T-cell (primary cell): ENCODE measurements around the gene LY6G5C. TPM values are rescaled to one million over a fixed set of nuclear protein-coding genes. Genes with fewer than 3 reads are reported as not detected.
A peak's percentile ranks its signal among the peaks of the same experiment; 100 is the strongest.

Source experiments
- ATAC-seq, 4 experiments: fragments of 200-7000 bp in 3 of 4; fragments of 150-1000 bp in 1 of 4; cut with Tn5 transposase; replicated peaks in 1 of 4; 1 replicate in 3 of 4; 2 replicates in 1 of 4; pipeline ENCODE4 v1.10.0; 2021; ENCODE audit warnings: moderate library complexity in 3 of 4, mild to moderate bottlenecking in 2 of 4, moderate number of reproducible peaks in 1 of 4
- CTCF ChIA-PET, 2 donors: fragments of 300-600 bp; sonication (Branson Sonifier 250); formaldehyde crosslinking; loops; one replicate each; lab custom pipeline; 2022; ENCODE audit warnings: antibody characterized with exemption in 2 of 2; lab: Charles Lee
- POLR2A ChIA-PET, 2 donors: fragments of 300-600 bp; sonication (Branson Sonifier 250); formaldehyde crosslinking; loops; one replicate each; lab custom pipeline; 2022; ENCODE audit warnings: antibody characterized with exemption in 2 of 2; lab: Charles Lee
- DNase-seq, 35 experiments: peaks; one replicate each; pipeline versions ENCODE4 v3.0.0 to v3.0.0-alpha.2; 2013 to 2023
- H3K27ac ChIP-seq: one replicate; pipeline ENCODE4 v1.5.1; 2013; ENCODE audit warnings: low read length
- H3K27me3 ChIP-seq, 2 experiments: replicated peaks in 1 of 2; 1 replicate in 1 of 2; 2 replicates in 1 of 2; pipeline versions ENCODE4 v1.6.1 to v1.7.0; 2013; ENCODE audit warnings: low read length in 1 of 2, mixed read lengths in 1 of 2; ENCODE audit not compliant: control insufficient read depth in 2 of 2, insufficient read depth in 2 of 2; ENCODE audit errors: extremely low read depth in 1 of 2
- H3K36me3 ChIP-seq, 2 donors: 1 replicate in 1 of 2; 2 replicates in 1 of 2; pipeline versions ENCODE4 v1.6.1 to v1.7.0; 2013; ENCODE audit warnings: low read length in 1 of 2; ENCODE audit not compliant: control insufficient read depth in 2 of 2, insufficient read depth in 1 of 2; ENCODE audit errors: extremely low read depth in 1 of 2
- H3K4me1 ChIP-seq, 2 experiments: 1 replicate in 1 of 2; 2 replicates in 1 of 2; pipeline versions ENCODE4 v1.6.1 to v1.7.0; 2013; ENCODE audit warnings: low read length in 2 of 2, mixed read lengths in 1 of 2; ENCODE audit not compliant: insufficient read depth in 2 of 2, control insufficient read depth in 1 of 2; ENCODE audit errors: extremely low read depth in 1 of 2
- H3K4me3 ChIP-seq, 2 donors: 1 replicate in 1 of 2; 2 replicates in 1 of 2; pipeline versions ENCODE4 v1.5.1 to v1.7.0; 2013; ENCODE audit warnings: mild to moderate bottlenecking in 2 of 2, low read length in 1 of 2, moderate library complexity in 1 of 2; ENCODE audit not compliant: control insufficient read depth in 1 of 2; ENCODE audit errors: extremely low read depth in 1 of 2
- H3K9me3 ChIP-seq: 2 replicates; pipeline ENCODE4 v1.7.0; 2013
- H3K27ac Mint-ChIP-seq, 2 donors: one replicate each; pipeline ENCODE4 v1.8.0; 2020 to 2021; ENCODE audit warnings: mild to moderate bottlenecking in 2 of 2, mixed read lengths in 2 of 2
- H3K27me3 Mint-ChIP-seq, 2 donors: one replicate each; pipeline ENCODE4 v1.8.0; 2021 to 2022; ENCODE audit warnings: mixed read lengths in 2 of 2
- H3K36me3 Mint-ChIP-seq: one replicate; pipeline ENCODE4 v1.8.0; 2021; ENCODE audit warnings: mixed read lengths
- H3K4me1 Mint-ChIP-seq, 3 donors: one replicate each; pipeline ENCODE4 v1.8.0; 2020 to 2022; ENCODE audit warnings: mixed read lengths in 3 of 3, mild to moderate bottlenecking in 1 of 3
- H3K4me3 Mint-ChIP-seq, 3 donors: one replicate each; pipeline ENCODE4 v1.8.0; 2020 to 2022; ENCODE audit warnings: mild to moderate bottlenecking in 3 of 3, mixed read lengths in 3 of 3, moderate library complexity in 3 of 3
- H3K9me3 Mint-ChIP-seq, 3 donors: one replicate each; pipeline ENCODE4 v1.8.0; 2020 to 2022; ENCODE audit warnings: mixed read lengths in 3 of 3
- WGBS: methylation state at CpG from one replicate; pipeline ENCODE4 v1.1.5; 2013; ENCODE audit warnings: missing lambda C conversion rate; ENCODE audit not compliant: insufficient coverage; 5-methylcytosine and 5-hydroxymethylcytosine counted together
- total RNA-seq, 35 experiments: library from RNA in 6 of 35; stranded (reverse) in 6 of 35; fragments of 120-200 nt in 1 of 35; gene quantifications; one replicate each; pipeline versions ENCODE4 v1.2.1 to v1.2.4 and lab custom pipeline; 2013 to 2026

The LY6G5C gene
- total RNA-seq, 5 donors from 2014 or later (not counting 1 experiment from before 2014, with no cell fraction given) = 0.75 to 8.8 (median 5.8) TPM

- no peak overlapping the region for H3K4me3 ChIP-seq
- Mint-ChIP-seq H3K9me3 (no peaks in the 10 kb centered on the region), H3K36me3 (peaks cover 49% of the 10 kb centered on the region), H3K4me3 (no peak overlapping the region), H3K27me3 (no peaks in the 10 kb centered on the region), H3K4me1 (no peaks in the 10 kb centered on the region), H3K27ac (peak overlapping the region in 1 of 2 donors; percentile 43)
- no peaks in the 10 kb centered on the region for H3K27me3 ChIP-seq
- peak in 2 of 35 experiments; percentile 19 to 27 for DNase-seq
- H3K4me1 ChIP-seq = no peaks in the 10 kb centered on the region
- H3K36me3 ChIP-seq = peaks cover 25 to 80% of the 10 kb centered on the region in 2 donors
- ChIA-PET POLR2A (interaction anchor here in 1 of 2 donors (0.6 kb wide), 1 partner anchor 66 kb away, joined by 3 read pairs; no protein-coding TSS in a partner anchor), CTCF (no interaction called here)
- 98% methylated on average over 5 of the region's 11 CpGs for WGBS
- peak in 1 of 4 experiments; percentile 26 for ATAC-seq
- H3K27ac ChIP-seq = no peak overlapping the region
- H3K9me3 ChIP-seq = no peaks in the 10 kb centered on the region
These were observed 8.6 kb upstream of the LY6G5C start for GRCh38 chr6:31689249-31690110.

GRCh38 chr6:31687860-31688693 is 7.2 kb upstream of the LY6G5C start:
- Histone ChIP-seq H3K9me3 (no peaks in the 10 kb centered on the region), H3K4me1 (no peaks in the 10 kb centered on the region), H3K27me3 (no peaks in the 10 kb centered on the region), H3K36me3 (peaks cover 19 to 68% of the 10 kb centered on the region in 2 donors), H3K4me3 (no peak overlapping the region), H3K27ac (no peak overlapping the region)
- DNase-seq (no peak), ATAC-seq (no peak)
- H3K9me3 Mint-ChIP-seq = no peaks in the 10 kb centered on the region
- 98% methylated on average over 4 of the region's 14 CpGs for whole genome bisulfite sequencing
- no peak overlapping the region for H3K27ac Mint-ChIP-seq
- H3K4me3 Mint-ChIP-seq = no peak overlapping the region
- POLR2A ChIA-PET = no interaction called here
- peaks cover 46% of the 10 kb centered on the region for H3K36me3 Mint-ChIP-seq
- no peaks in the 10 kb centered on the region for H3K4me1 Mint-ChIP-seq
- H3K27me3 Mint-ChIP-seq = no peaks in the 10 kb centered on the region
- CTCF ChIA-PET = no interaction called here

- ChIA-PET CTCF (no interaction called here), POLR2A (no interaction called here)
- no peaks in the 10 kb centered on the region for H3K4me1 Mint-ChIP-seq
- H3K27ac ChIP-seq = no peak overlapping the region
- peaks cover 41% of the 10 kb centered on the region for H3K36me3 Mint-ChIP-seq
- H3K36me3 ChIP-seq = peaks cover 11 to 60% of the 10 kb centered on the region in 2 donors
- no peaks in the 10 kb centered on the region for H3K9me3 Mint-ChIP-seq
- no peaks in the 10 kb centered on the region for H3K27me3 ChIP-seq
- H3K4me1 ChIP-seq = no peaks in the 10 kb centered on the region
- H3K4me3 ChIP-seq = no peak overlapping the region
- WGBS = 97% methylated on average over 4 of the region's 8 CpGs
- no peak overlapping the region for H3K27ac Mint-ChIP-seq
- H3K9me3 ChIP-seq = no peaks in the 10 kb centered on the region
- DNase-seq = no peak
- no peak for ATAC-seq
- no peak overlapping the region for H3K4me3 Mint-ChIP-seq
- no peaks in the 10 kb centered on the region for H3K27me3 Mint-ChIP-seq
These were observed 6.5 kb upstream of the LY6G5C start for GRCh38 chr6:31687321-31687720.

GRCh38 chr6:31686483-31686882 is 5.6 kb upstream of the LY6G5C start:
- Histone ChIP-seq H3K27ac (no peak overlapping the region), H3K4me3 (no peak overlapping the region), H3K27me3 (no peaks in the 10 kb centered on the region), H3K9me3 (no peaks in the 10 kb centered on the region), H3K4me1 (peaks cover 0 to 6% of the 10 kb centered on the region in 2 experiments), H3K36me3 (peaks cover 10 to 54% of the 10 kb centered on the region in 2 donors)
- ChIA-PET CTCF (no interaction called here), POLR2A (no interaction called here)
- no peak for DNase-seq
- ATAC-seq = no peak
- Mint-ChIP-seq H3K9me3 (no peaks in the 10 kb centered on the region), H3K27ac (peak overlapping the region; percentile 28 to 36), H3K27me3 (no peaks in the 10 kb centered on the region), H3K4me1 (peaks cover 2 to 5% (median 3%) of the 10 kb centered on the region in 3 donors), H3K4me3 (no peak overlapping the region), H3K36me3 (peaks cover 38% of the 10 kb centered on the region)
- WGBS = 100% methylated on average over 3 of the region's 5 CpGs

- Mint-ChIP-seq H3K4me3 (no peak overlapping the region), H3K9me3 (no peaks in the 10 kb centered on the region), H3K4me1 (peaks cover 16 to 23% (median 18%) of the 10 kb centered on the region in 3 donors), H3K27me3 (no peaks in the 10 kb centered on the region), H3K36me3 (peaks cover 17% of the 10 kb centered on the region), H3K27ac (no peak overlapping the region)
- 94% methylated on average over 10 of the region's 13 CpGs for WGBS
- Histone ChIP-seq H3K27ac (no peak overlapping the region), H3K27me3 (no peaks in the 10 kb centered on the region), H3K9me3 (no peaks in the 10 kb centered on the region), H3K4me3 (no peak overlapping the region), H3K4me1 (peaks cover 0 to 21% of the 10 kb centered on the region in 2 experiments), H3K36me3 (peaks cover 3 to 25% of the 10 kb centered on the region in 2 donors)
- ATAC-seq (no peak), DNase-seq (no peak)
- POLR2A ChIA-PET = no interaction called here
- CTCF ChIA-PET = no interaction called here
These were observed 2.7 kb upstream of the LY6G5C start for GRCh38 chr6:31683591-31683990.

- peaks cover 0 to 21% of the 10 kb centered on the region in 2 experiments for H3K4me1 ChIP-seq
- peaks cover 2% of the 10 kb centered on the region for H3K36me3 Mint-ChIP-seq
- H3K9me3 ChIP-seq = no peaks in the 10 kb centered on the region
- no peaks in the 10 kb centered on the region for H3K27me3 ChIP-seq
- H3K4me3 Mint-ChIP-seq = peak overlapping the region; percentile 84 to 91 (median 86)
- H3K9me3 Mint-ChIP-seq = no peaks in the 10 kb centered on the region
- peak overlapping the region; percentile 45 to 85 for H3K27ac Mint-ChIP-seq
- DNase-seq = peak in 16 of 35 experiments; percentile 12 to 60 (median 31)
- peaks cover 16 to 23% (median 18%) of the 10 kb centered on the region in 3 donors for H3K4me1 Mint-ChIP-seq
- H3K27me3 Mint-ChIP-seq = no peaks in the 10 kb centered on the region
- 0% methylated on average over 35 of the region's 40 CpGs for WGBS
- ChIA-PET CTCF (interaction anchor here in 1 of 2 donors (0.6 kb wide), 2 partner anchors 107 to 148 kb away, joined by 5 to 6 read pairs; no protein-coding TSS in a partner anchor), POLR2A (no interaction called here)
- H3K27ac ChIP-seq = peak overlapping the region; percentile 5
- peak overlapping the region; percentile 49 to 64 for H3K4me3 ChIP-seq
- ATAC-seq = peak; percentile 62 to 73 (median 68)
- H3K36me3 ChIP-seq = peaks cover 0 to 2% of the 10 kb centered on the region in 2 donors
These were observed 336 bp upstream of the LY6G5C start for GRCh38 chr6:31681135-31681671.
